Stimulated activated CD4-positive, alpha-beta T cell treated with anti-CD3 and anti-CD28 coated beads, Interleukin-12 subunit alpha, Interleukin-12 subunit beta, amount 100 ng/mL, for 24 hours (primary cell): ENCODE measurements around the gene TAF1D.

ENCODE experiments used
- DNase-seq, 2 experiments: peaks; one replicate each; pipeline ENCODE4 v3.0.0-alpha.2; 2020; ENCODE audit warnings: low read depth in 2 of 2

TAF1D gene

GRCh38 chr11:93720522-93720921, 20.8 kb downstream of the TAF1D start:
- DNase-seq: no peak

GRCh38 chr11:93719310-93719709, 22.0 kb downstream of the TAF1D start:
- DNase-seq: no peak

- no peak for DNase-seq
Observed at GRCh38 chr11:93718057-93718563, 23.2 kb downstream of the TAF1D start.

DNA sequence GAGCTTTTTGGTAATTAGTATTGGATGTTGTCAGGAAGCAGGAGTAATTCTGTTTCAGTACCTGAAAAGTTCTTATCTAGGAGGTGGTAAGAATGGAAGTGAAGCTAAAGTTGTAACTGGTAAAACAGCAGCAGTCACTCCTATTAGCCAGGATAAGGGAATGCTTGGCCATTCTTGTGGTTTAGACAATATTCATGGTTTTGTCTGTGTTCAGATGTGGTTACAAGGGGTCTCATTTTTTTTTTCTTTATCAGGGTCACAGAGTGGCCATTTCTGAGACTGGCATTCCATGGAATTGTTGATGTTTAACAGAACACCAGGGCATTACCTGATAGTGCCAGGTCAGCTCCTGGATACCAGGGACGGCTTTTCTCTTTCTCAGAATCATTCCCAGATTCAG, 23.8 kb downstream of the TAF1D start:
- no peak for DNase-seq

DNA sequence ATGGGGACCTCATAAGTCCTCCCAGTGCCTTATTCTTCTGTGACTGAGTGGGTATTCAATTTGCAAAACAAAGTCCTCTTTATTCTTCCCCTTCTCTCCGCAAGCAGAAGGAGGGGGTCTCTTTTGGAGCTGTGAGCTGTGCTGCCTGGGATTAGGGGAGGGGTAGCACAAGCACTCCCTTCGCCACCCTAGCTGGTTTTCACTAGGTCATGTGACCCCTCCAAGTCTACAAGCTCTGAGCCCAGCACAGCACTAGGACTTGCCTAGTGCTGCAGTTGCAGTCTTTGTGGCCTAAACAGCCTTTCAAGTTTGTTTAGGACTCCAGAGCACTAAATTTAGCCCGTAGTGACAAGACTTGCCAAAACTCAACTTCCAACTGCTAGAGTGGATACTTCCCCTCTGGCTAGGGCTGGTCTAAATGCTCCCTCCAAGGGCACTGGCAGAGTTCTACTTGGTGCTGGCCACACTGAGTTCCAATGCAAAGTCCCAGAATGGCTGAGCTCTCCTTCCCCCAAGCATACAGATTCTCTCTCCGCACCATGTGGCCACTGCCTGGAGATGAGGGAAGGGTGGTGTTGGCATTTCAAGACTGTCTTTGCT, 25.4 kb downstream of the TAF1D start:
- DNase-seq: no peak

DNA sequence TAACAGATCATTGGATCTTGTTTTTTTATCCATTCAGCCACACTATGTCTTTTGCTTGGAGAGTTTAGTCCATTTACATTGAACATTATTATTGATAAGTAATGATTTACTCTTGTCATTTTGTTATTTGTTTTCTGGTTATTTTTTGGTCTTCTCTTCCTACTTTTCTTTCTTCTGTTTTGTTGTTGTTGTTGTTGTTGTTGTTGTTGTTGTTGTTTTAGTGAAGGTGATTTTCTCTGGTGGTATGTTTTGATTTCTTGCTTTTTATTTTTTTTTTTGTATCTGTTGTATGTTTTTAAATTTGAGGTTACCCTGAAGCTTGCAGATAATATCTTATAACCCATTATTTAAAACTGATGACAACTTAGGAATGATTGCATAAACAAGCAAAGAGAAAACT, 28.6 kb downstream of the TAF1D start:
- no peak for DNase-seq

GRCh38 chr11:93710239-93710638, 31.1 kb downstream of the TAF1D start:
- no peak for DNase-seq

- DNase-seq: no peak
Observed at GRCh38 chr11:93704237-93704636, 37.1 kb downstream of the TAF1D start.

- DNase-seq: no peak
Observed at GRCh38 chr11:93700830-93701229, 40.5 kb downstream of the TAF1D start.

GRCh38 chr11:93697611-93698010, 43.7 kb downstream of the TAF1D start:
- DNase-seq: no peak

DNA sequence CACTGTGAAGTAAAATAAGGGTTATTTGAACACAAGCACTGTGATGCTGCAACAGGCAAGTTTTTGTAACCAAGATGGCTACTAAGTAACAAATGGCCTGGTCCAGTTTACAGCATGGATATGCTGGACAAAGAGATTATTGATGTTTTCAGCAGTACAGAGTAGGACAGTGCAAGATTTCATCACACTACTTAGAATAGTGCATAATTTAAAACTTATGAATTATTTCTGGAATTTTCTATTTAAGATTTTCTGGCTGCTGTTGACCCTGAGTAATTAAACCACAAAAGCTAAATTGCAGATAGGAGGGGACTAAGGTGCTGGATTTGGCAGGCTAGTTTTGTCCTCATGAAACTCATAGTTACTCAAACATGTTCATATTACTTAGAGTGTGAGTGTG, 46.7 kb downstream of the TAF1D start:
- no peak for DNase-seq

DNA sequence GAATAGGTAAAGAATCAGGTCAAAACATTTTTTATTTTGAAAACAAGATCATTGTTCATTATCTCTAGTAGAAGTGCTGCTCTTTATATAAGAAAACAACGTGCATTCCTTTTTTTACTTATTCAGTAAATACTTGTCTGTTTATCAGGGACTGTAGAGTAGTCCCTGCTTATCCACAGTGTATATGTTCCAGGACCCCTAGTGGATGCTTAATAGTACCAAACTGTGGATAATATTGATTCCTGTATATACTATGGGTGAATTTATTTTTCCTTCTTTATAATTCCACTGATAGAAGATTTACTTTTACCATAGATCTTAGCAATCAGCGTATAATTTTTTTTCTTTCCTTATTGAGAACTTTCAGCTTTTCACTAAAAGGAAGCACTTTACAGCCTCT, 47.2 kb downstream of the TAF1D start:
- no peak for DNase-seq

DNA sequence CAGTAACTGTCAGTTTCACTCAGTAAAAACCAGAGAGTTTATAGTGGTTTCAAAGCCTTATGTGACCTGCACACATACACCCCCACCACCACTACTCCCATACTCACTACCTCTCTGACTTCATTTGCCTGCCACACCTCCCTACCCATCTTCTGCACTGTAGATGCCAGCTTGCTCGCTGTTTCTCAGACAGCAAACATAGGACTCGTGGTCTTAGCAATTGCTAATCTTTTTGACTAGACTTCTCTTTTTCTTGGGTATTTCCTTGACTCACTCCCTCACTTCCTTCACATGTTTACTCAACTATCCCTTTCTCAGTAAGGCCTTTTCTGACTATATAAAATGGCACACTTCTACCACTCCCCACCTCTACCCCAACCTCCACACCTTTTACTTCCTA, 52.1 kb downstream of the TAF1D start:
- no peak for DNase-seq

DNA sequence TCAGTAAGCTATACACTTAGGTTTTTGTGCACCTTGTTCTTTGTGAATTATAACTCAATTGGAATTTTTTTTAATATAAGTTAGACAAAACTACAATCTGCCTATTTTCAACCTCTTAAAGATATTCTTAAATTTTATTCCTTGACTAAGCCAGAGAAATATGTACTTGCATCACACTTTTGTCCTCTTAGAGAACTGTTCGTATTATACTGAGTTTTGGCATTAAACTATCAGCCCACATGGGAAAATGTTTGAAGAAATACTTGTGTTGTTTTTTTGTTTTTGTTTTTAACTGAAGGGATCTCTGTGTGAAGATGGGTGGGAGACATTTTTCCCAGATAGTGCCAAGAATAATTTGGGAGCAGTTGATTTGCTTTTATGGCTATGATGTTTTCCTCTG, 54.5 kb downstream of the TAF1D start:
- DNase-seq: no peak

DNA sequence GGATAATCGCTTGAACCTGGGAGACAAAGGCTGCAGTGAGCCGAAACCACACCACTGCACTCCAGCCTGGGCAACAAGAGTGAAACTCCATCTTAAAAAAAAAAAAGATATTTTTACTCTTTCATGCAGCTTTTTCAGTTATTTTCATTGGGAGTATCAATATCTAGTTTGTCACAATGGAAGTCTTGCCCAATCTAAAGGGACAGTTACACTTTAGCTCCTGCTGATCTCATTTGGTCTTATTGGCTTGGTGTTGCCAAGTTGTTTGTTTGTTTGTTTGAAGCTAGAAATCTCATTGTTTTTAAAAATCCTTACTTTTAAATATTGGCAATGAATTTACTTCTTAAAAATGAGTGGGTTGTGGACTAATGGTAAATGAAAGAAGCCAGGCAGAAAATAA, 55.1 kb downstream of the TAF1D start:
- DNase-seq: no peak
